ENCODE data around the gene ATP11C. TPM values are rescaled to one million over a fixed set of nuclear protein-coding genes. Genes with fewer than 3 reads are reported as not detected.
"Not testable (repeated sequence)": the region's sequence is repeated elsewhere in the genome, so short reads cannot be mapped to it uniquely, and the experiment has no call there.

Gene ATP11C
- total and polyA plus RNA-seq, 2 experiments from 2014 or later: 8.5 to 22.3 TPM

GRCh38 chrX:139842326-139843185 lies 90.3 kb downstream of the ATP11C start:
- WGBS (ENCODE audit: low lambda C conversion rate, missing lambda C conversion rate): 78% methylated on average over 8 of the region's 8 CpGs
- no peak overlapping the region for H3K4me2 ChIP-seq
- no peak overlapping the region for H2AFZ ChIP-seq
- TF ChIP-seq EZH2phosphoT487 (IDR thresholded peaks at IDR 0.05; ENCODE audit: low read depth, severe bottlenecking, unreplicated experiment) (no peak), EZH2 (IDR thresholded peaks at IDR 0.05; ENCODE audit: borderline replicate concordance) (no peak)
- TF ChIP-seq, protein P1, sequence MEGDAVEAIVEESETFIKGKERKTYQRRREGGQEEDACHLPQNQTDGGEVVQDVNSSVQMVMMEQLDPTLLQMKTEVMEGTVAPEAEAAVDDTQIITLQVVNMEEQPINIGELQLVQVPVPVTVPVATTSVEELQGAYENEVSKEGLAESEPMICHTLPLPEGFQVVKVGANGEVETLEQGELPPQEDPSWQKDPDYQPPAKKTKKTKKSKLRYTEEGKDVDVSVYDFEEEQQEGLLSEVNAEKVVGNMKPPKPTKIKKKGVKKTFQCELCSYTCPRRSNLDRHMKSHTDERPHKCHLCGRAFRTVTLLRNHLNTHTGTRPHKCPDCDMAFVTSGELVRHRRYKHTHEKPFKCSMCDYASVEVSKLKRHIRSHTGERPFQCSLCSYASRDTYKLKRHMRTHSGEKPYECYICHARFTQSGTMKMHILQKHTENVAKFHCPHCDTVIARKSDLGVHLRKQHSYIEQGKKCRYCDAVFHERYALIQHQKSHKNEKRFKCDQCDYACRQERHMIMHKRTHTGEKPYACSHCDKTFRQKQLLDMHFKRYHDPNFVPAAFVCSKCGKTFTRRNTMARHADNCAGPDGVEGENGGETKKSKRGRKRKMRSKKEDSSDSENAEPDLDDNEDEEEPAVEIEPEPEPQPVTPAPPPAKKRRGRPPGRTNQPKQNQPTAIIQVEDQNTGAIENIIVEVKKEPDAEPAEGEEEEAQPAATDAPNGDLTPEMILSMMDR (IDR thresholded peaks at IDR 0.05; ENCODE audit: poor library complexity): no peak
- H3K4me3 ChIP-seq: no peak overlapping the region
- H3K27ac ChIP-seq: no peak overlapping the region
- DNase-seq (ENCODE audit: low spot score): no peak
- peaks cover 3% of the 10 kb centered on the region for H3K79me2 ChIP-seq
- H4K20me1 ChIP-seq (ENCODE audit: insufficient read depth, poor library complexity, severe bottlenecking): no peaks in the 10 kb centered on the region
- H3K4me1 ChIP-seq (ENCODE audit: insufficient read depth): peaks cover 3% of the 10 kb centered on the region
- H3K9me2 ChIP-seq (replicated peaks; ENCODE audit: insufficient read depth): no peaks in the 10 kb centered on the region
- H3K27me3 ChIP-seq: no peaks in the 10 kb centered on the region
- H3K36me3 ChIP-seq (replicated peaks; ENCODE audit: insufficient read depth, low read depth): no peaks in the 10 kb centered on the region
- no peaks in the 10 kb centered on the region for H3K9me3 ChIP-seq (ENCODE audit: low read depth)

GRCh38 chrX:139836335-139836734 lies 96.5 kb downstream of the ATP11C start:
- H3K36me3 ChIP-seq (replicated peaks; ENCODE audit: insufficient read depth, low read depth); H3K27ac ChIP-seq; H3K4me3 ChIP-seq; H3K4me1 ChIP-seq (ENCODE audit: insufficient read depth); H3K9me2 ChIP-seq (replicated peaks; ENCODE audit: insufficient read depth); H3K79me2 ChIP-seq; H3K9me3 ChIP-seq (ENCODE audit: low read depth); DNase-seq (ENCODE audit: low spot score); H3K27me3 ChIP-seq; H2AFZ ChIP-seq; H4K20me1 ChIP-seq (ENCODE audit: insufficient read depth, poor library complexity, severe bottlenecking); H3K4me2 ChIP-seq: not testable (repeated sequence)
- WGBS (ENCODE audit: low lambda C conversion rate, missing lambda C conversion rate): 92% methylated on average over 5 of the region's 5 CpGs

DNA sequence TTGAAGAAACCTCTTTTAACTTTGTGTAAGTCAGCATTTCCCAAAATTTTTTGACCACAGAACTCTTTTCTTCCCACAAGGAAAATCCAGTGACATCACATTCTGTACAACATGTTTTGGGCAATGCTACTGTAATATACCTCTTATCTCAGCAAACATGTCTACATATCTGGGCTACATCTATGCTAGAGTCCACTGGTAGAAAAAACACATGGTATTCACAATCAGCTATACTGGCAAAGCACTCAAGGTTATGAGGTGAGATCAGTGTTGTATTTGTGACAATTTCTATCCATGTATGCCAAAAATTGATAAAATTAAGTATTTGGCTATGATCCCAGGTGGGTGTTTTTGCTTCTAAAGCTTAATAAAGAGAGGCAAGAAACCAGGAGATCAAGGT lies 98.0 kb downstream of the ATP11C start:
- DNase-seq (ENCODE audit: low spot score): no peak
- TF ChIP-seq, protein P1 (IDR thresholded peaks at IDR 0.05; ENCODE audit: poor library complexity): no peak
- TF ChIP-seq EZH2 (IDR thresholded peaks at IDR 0.05; ENCODE audit: borderline replicate concordance) (no peak), EZH2phosphoT487 (IDR thresholded peaks at IDR 0.05; ENCODE audit: low read depth, severe bottlenecking, unreplicated experiment) (no peak)
- H3K9me2 ChIP-seq (replicated peaks; ENCODE audit: insufficient read depth): no peaks in the 10 kb centered on the region
- H3K36me3 ChIP-seq (replicated peaks; ENCODE audit: insufficient read depth, low read depth): no peaks in the 10 kb centered on the region
- H2AFZ ChIP-seq: no peak overlapping the region
- H3K27ac ChIP-seq: no peak overlapping the region
- no peaks in the 10 kb centered on the region for H3K27me3 ChIP-seq
- H4K20me1 ChIP-seq (ENCODE audit: insufficient read depth, poor library complexity, severe bottlenecking): no peaks in the 10 kb centered on the region
- H3K4me1 ChIP-seq (ENCODE audit: insufficient read depth): peaks cover 5% of the 10 kb centered on the region
- no peaks in the 10 kb centered on the region for H3K9me3 ChIP-seq (ENCODE audit: low read depth)
- H3K79me2 ChIP-seq: peaks cover 5% of the 10 kb centered on the region
- H3K4me2 ChIP-seq: no peak overlapping the region
- H3K4me3 ChIP-seq: no peak overlapping the region

DNA sequence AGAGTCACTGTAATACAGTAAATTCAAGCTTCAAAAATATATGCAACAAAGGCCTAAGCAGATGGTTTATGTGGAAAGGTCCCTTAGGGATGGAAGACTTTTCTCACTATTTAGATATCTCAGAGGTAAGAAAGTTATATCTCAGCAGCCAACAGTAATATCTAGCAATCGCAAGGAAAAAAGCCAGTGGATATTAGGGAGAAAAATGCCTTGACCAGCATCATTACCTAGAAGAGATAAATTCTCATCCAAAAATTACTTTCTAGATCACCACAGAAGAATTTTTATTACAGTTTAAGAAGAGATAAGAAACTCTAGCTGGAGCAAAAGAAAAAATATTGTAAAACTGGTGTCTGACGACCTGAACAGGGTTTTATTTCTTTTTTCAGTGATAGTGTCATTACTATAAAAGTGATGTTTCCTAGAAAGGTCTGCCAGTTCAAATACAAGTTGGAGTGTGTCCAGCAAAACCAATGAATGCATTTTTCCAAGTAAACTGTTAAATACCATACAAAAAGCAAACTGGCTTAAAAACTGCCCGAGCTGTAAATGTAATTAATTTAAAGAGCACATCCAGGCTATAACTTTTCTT lies 100.0 kb downstream of the ATP11C start:
- H4K20me1 ChIP-seq (ENCODE audit: insufficient read depth, poor library complexity, severe bottlenecking): no peaks in the 10 kb centered on the region
- no peak for DNase-seq (ENCODE audit: low spot score)
- peaks cover 5% of the 10 kb centered on the region for H3K4me1 ChIP-seq (ENCODE audit: insufficient read depth)
- H3K79me2 ChIP-seq: peaks cover 2% of the 10 kb centered on the region
- H3K27me3 ChIP-seq: no peaks in the 10 kb centered on the region
- H2AFZ ChIP-seq: no peak overlapping the region
- H3K9me3 ChIP-seq (ENCODE audit: low read depth): no peaks in the 10 kb centered on the region
- no peaks in the 10 kb centered on the region for H3K36me3 ChIP-seq (replicated peaks; ENCODE audit: insufficient read depth, low read depth)
- H3K4me2 ChIP-seq: no peak overlapping the region
- no peak overlapping the region for H3K4me3 ChIP-seq
- WGBS (ENCODE audit: low lambda C conversion rate, missing lambda C conversion rate): 58% methylated on average over 3 of the region's 3 CpGs
- H3K9me2 ChIP-seq (replicated peaks; ENCODE audit: insufficient read depth): no peaks in the 10 kb centered on the region
- no peak overlapping the region for H3K27ac ChIP-seq
- TF ChIP-seq EZH2phosphoT487 (IDR thresholded peaks at IDR 0.05; ENCODE audit: low read depth, severe bottlenecking, unreplicated experiment) (no peak), EZH2 (IDR thresholded peaks at IDR 0.05; ENCODE audit: borderline replicate concordance) (no peak)
- TF ChIP-seq, protein P1 (IDR thresholded peaks at IDR 0.05; ENCODE audit: poor library complexity): no peak

Measured in hepatocyte (in vitro differentiated cells).